SU-DHL-6 (cell line): ENCODE results near the gene ESR1.

Experiments used
- EZH2phosphoT487 ChIP-seq: fragments of 200-600 bp; sonication (generic), shearing (Covaris generic); conservative IDR thresholded peaks from 2 replicates; pipeline ENCODE4 v1.6.1; 2018; ENCODE audit warnings: mild to moderate bottlenecking, antibody characterized with exemption, low read length, moderate library complexity, mixed read lengths
- TF ChIP-seq, protein P1 (sequence below): fragments of 200-600 bp; sonication (generic); IDR thresholded peaks from one replicate; pipeline ENCODE4 v1.5.1; 2017; ENCODE audit warnings: antibody characterized with exemption, mild to moderate bottlenecking, low read length, moderate library complexity; ENCODE audit not compliant: insufficient read depth, poor library complexity, severe bottlenecking

DNA sequence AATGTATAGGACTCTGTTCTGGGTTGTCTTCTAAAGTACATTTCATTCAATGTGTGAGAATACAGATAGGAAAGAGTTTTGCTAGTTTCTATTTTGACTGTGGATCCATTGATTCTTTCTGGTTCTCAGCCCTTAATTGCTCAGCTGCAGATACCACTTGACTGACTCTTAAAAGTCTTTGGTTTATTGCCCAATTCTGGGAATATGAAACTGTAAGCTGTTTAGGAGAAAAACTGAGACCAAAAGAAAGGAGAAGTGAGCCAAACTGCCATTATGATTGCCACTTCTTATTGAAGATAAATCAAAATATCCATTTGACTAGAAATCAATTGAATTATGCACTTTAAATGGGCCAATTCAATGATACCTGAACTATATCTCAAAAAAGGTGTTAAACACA lies 211.4 kb downstream of the ESR1 start:
- TF ChIP-seq, protein P1, sequence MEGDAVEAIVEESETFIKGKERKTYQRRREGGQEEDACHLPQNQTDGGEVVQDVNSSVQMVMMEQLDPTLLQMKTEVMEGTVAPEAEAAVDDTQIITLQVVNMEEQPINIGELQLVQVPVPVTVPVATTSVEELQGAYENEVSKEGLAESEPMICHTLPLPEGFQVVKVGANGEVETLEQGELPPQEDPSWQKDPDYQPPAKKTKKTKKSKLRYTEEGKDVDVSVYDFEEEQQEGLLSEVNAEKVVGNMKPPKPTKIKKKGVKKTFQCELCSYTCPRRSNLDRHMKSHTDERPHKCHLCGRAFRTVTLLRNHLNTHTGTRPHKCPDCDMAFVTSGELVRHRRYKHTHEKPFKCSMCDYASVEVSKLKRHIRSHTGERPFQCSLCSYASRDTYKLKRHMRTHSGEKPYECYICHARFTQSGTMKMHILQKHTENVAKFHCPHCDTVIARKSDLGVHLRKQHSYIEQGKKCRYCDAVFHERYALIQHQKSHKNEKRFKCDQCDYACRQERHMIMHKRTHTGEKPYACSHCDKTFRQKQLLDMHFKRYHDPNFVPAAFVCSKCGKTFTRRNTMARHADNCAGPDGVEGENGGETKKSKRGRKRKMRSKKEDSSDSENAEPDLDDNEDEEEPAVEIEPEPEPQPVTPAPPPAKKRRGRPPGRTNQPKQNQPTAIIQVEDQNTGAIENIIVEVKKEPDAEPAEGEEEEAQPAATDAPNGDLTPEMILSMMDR = no peak
- TF ChIP-seq EZH2phosphoT487 = no peak
